Activated CD4-positive, alpha-beta T cell treated with anti-CD3 and anti-CD28 coated beads for 1 hour (primary cell): ENCODE data around the gene PNKD.

Source experiments
- DNase-seq: peaks from one replicate; pipeline ENCODE4 v3.0.0-alpha.2; 2020

Gene PNKD

GRCh38 chr2:218273908-218274249 lies 3.6 kb downstream of the PNKD start:
- DNase-seq: no peak

GRCh38 chr2:218274586-218274985 lies 4.3 kb downstream of the PNKD start:
- no peak for DNase-seq

- no peak for DNase-seq
These were observed 5.2 kb downstream of the PNKD start for GRCh38 chr2:218275371-218276072.

GRCh38 chr2:218276986-218277755 lies 6.9 kb downstream of the PNKD start:
- DNase-seq: no peak

GRCh38 chr2:218277921-218278320 lies 7.6 kb downstream of the PNKD start:
- no peak for DNase-seq

GRCh38 chr2:218278531-218279360 lies 8.4 kb downstream of the PNKD start:
- DNase-seq: no peak

- DNase-seq: no peak
These were observed 10.0 kb downstream of the PNKD start for GRCh38 chr2:218280260-218280870.

- DNase-seq: no peak
These were observed 11.1 kb downstream of the PNKD start for GRCh38 chr2:218281449-218281848.

GRCh38 chr2:218282173-218282991 lies 12.1 kb downstream of the PNKD start:
- DNase-seq: no peak

GRCh38 chr2:218284106-218284811 lies 13.9 kb downstream of the PNKD start:
- peak; percentile 35 for DNase-seq

- no peak for DNase-seq
These were observed 15.3 kb downstream of the PNKD start for GRCh38 chr2:218285604-218286003.

GRCh38 chr2:218286570-218287459 lies 16.5 kb downstream of the PNKD start:
- peak; percentile 72 for DNase-seq

GRCh38 chr2:218289639-218290315 lies 19.5 kb downstream of the PNKD start:
- no peak for DNase-seq

- no peak for DNase-seq
These were observed 20.3 kb downstream of the PNKD start for GRCh38 chr2:218290316-218291261.

GRCh38 chr2:218291318-218292047 lies 21.2 kb downstream of the PNKD start:
- no peak for DNase-seq

GRCh38 chr2:218292048-218293014 lies 22.0 kb downstream of the PNKD start, which contains the start of gene TMBIM1:
Gene TMBIM1 (minus strand): TSS chr2:218292503. CDS start chr2:218282141, 10,362 bp downstream.
- DNase-seq: peak; percentile 74
